ENCODE results near the gene SPATA31A1.
"Not testable (repeated sequence)": the region's sequence is repeated elsewhere in the genome, so short reads cannot be mapped to it uniquely, and the experiment has no call there.

Gene SPATA31A1

GRCh38 chr9:39355369-39355768 is at the start of gene SPATA31A1:
Gene SPATA31A1, plus strand, starts transcription at chr9:39355669. Its CDS starts 62 bp downstream, at chr9:39355731.
- not testable (repeated sequence) for DNase-seq

GRCh38 chr9:39407261-39408204 is 52.1 kb downstream of the SPATA31A1 start:
- not testable (repeated sequence) for DNase-seq

DNA sequence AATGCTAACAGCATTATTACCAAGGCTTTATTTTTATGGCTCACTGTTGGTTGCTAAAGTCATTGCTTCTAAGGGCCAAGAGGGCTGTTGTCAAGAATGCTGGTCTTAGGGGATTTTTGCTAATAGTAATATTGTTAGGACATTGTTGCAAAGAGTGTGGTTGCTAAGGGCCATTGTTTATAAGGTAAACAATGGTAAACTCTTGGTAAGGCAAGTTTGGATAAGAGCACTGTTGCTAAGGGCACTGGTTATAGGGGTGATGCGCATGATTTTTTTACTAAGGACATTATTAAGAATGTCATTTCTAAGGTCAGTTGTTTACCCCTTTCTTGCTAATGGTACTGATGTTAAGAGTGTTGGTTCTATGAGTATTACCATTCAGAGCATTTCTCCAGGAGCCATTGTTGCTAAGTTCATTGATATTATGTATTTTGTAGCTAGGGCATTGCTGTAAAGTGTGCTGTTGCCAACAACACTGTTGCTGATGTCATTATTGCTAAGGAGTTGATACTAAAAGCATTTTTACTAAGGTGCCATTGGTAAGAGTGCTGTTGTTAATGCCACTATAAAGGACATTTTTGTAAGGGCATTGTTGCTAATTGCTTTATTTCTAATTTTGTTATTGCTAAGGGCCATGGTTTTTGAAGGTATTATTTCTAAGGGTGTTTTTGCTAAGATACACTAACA is 55.9 kb downstream of the SPATA31A1 start:
- not testable (repeated sequence) for DNase-seq

All from activated gamma-delta T cell treated with Interleukin-2 at 50 U/mL for 16 hours (primary cell).